ENCODE results near the gene ANKH.
"Not testable (repeated sequence)": the region's sequence is repeated elsewhere in the genome, so short reads cannot be mapped to it uniquely, and the experiment has no call there.

The ANKH gene

GRCh38 chr5:14878192-14878591 is 6.6 kb upstream of the ANKH start:
- intact Hi-C loops (cut with micrococcal nuclease); H3K27ac Mint-ChIP-seq; H3K4me3 Mint-ChIP-seq; H3K36me3 Mint-ChIP-seq (ENCODE audit: low read depth); H3K9me3 Mint-ChIP-seq; H3K4me1 Mint-ChIP-seq (ENCODE audit: low read depth): not testable (repeated sequence)
- H3K27me3 Mint-ChIP-seq: peaks cover 25% of the 10 kb centered on the region

- Mint-ChIP-seq H3K27ac (no peak overlapping the region), H3K36me3 (ENCODE audit: low read depth) (peaks cover 5% of the 10 kb centered on the region), H3K9me3 (no peaks in the 10 kb centered on the region), H3K4me3 (no peak overlapping the region), H3K27me3 (peaks cover 25% of the 10 kb centered on the region), H3K4me1 (ENCODE audit: low read depth) (peaks cover 6% of the 10 kb centered on the region)
- intact Hi-C loops (cut with micrococcal nuclease): no loop called here
Measured at GRCh38 chr5:14876095-14876494, 4.5 kb upstream of the ANKH start.

GRCh38 chr5:14873790-14874189 is 2.2 kb upstream of the ANKH start:
- no peak overlapping the region for H3K27ac Mint-ChIP-seq
- peaks cover 20% of the 10 kb centered on the region for H3K4me1 Mint-ChIP-seq (ENCODE audit: low read depth)
- peaks cover 18% of the 10 kb centered on the region for H3K36me3 Mint-ChIP-seq (ENCODE audit: low read depth)
- intact Hi-C loops (cut with micrococcal nuclease): loop anchor here (5.0 kb wide), 4 partner anchors 61 to 206 kb away; no protein-coding TSS in a partner anchor
- H3K27me3 Mint-ChIP-seq: peaks cover 31% of the 10 kb centered on the region
- no peak overlapping the region for H3K4me3 Mint-ChIP-seq
- H3K9me3 Mint-ChIP-seq: no peaks in the 10 kb centered on the region

- peak overlapping the region; percentile 83 for H3K27ac Mint-ChIP-seq
Measured at GRCh38 chr5:14873093-14873492, 1.5 kb upstream of the ANKH start.

GRCh38 chr5:14872070-14872989 is 752 bp upstream of the ANKH start:
- Mint-ChIP-seq H3K36me3 (ENCODE audit: low read depth) (peaks cover 19% of the 10 kb centered on the region), H3K4me3 (peak overlapping the region; percentile 74), H3K27ac (peak overlapping the region; percentile 83), H3K4me1 (ENCODE audit: low read depth) (peaks cover 21% of the 10 kb centered on the region), H3K27me3 (peaks cover 29% of the 10 kb centered on the region), H3K9me3 (no peaks in the 10 kb centered on the region)
- intact Hi-C loops (cut with micrococcal nuclease): loop anchor here (5.0 kb wide), 4 partner anchors 60 to 205 kb away; no protein-coding TSS in a partner anchor

More at GRCh38 chr5:14873093-14873492, 1.5 kb upstream of the ANKH start:
- H3K4me3 Mint-ChIP-seq: no peak overlapping the region
- no peaks in the 10 kb centered on the region for H3K9me3 Mint-ChIP-seq
- peaks cover 29% of the 10 kb centered on the region for H3K27me3 Mint-ChIP-seq
- H3K36me3 Mint-ChIP-seq (ENCODE audit: low read depth): peaks cover 19% of the 10 kb centered on the region
- intact Hi-C loops (cut with micrococcal nuclease): loop anchor here (5.0 kb wide), 4 partner anchors 61 to 206 kb away; no protein-coding TSS in a partner anchor
- peaks cover 21% of the 10 kb centered on the region for H3K4me1 Mint-ChIP-seq (ENCODE audit: low read depth)

- Mint-ChIP-seq H3K27ac (peak overlapping the region; percentile 83), H3K4me3 (peak overlapping the region; percentile 93), H3K27me3 (peaks cover 20% of the 10 kb centered on the region), H3K9me3 (no peaks in the 10 kb centered on the region), H3K4me1 (ENCODE audit: low read depth) (peaks cover 21% of the 10 kb centered on the region), H3K36me3 (ENCODE audit: low read depth) (peaks cover 19% of the 10 kb centered on the region)
- intact Hi-C loops (cut with micrococcal nuclease): loop anchor here (2.0 to 5.0 kb wide), 5 partner anchors 58 to 203 kb away; no protein-coding TSS in a partner anchor
Measured at GRCh38 chr5:14870337-14871213, 1.0 kb downstream of the ANKH start.

GRCh38 chr5:14869668-14870164 is 1.9 kb downstream of the ANKH start:
- Mint-ChIP-seq H3K27ac (peak overlapping the region; percentile 83), H3K9me3 (no peaks in the 10 kb centered on the region), H3K4me3 (peak overlapping the region; percentile 93), H3K4me1 (ENCODE audit: low read depth) (peaks cover 21% of the 10 kb centered on the region), H3K27me3 (peaks cover 18% of the 10 kb centered on the region), H3K36me3 (ENCODE audit: low read depth) (peaks cover 19% of the 10 kb centered on the region)
- intact Hi-C loops (cut with micrococcal nuclease): loop anchor here (2.0 to 5.0 kb wide), 5 partner anchors 57 to 202 kb away; no protein-coding TSS in a partner anchor

GRCh38 chr5:14869233-14869632 is 2.3 kb downstream of the ANKH start:
- Mint-ChIP-seq H3K27ac (no peak overlapping the region), H3K9me3 (no peaks in the 10 kb centered on the region), H3K27me3 (peaks cover 15% of the 10 kb centered on the region), H3K4me1 (ENCODE audit: low read depth) (peaks cover 21% of the 10 kb centered on the region), H3K4me3 (no peak overlapping the region), H3K36me3 (ENCODE audit: low read depth) (peaks cover 19% of the 10 kb centered on the region)
- intact Hi-C loops (cut with micrococcal nuclease): no loop called here

GRCh38 chr5:14868771-14869170 is 2.8 kb downstream of the ANKH start:
- no peaks in the 10 kb centered on the region for H3K9me3 Mint-ChIP-seq
- no peak overlapping the region for H3K4me3 Mint-ChIP-seq
- H3K36me3 Mint-ChIP-seq (ENCODE audit: low read depth): peaks cover 19% of the 10 kb centered on the region
- H3K27ac Mint-ChIP-seq: no peak overlapping the region
- H3K27me3 Mint-ChIP-seq: peaks cover 14% of the 10 kb centered on the region
- H3K4me1 Mint-ChIP-seq (ENCODE audit: low read depth): peaks cover 21% of the 10 kb centered on the region
- intact Hi-C loops (cut with micrococcal nuclease): no loop called here

GRCh38 chr5:14864181-14864812 is 7.3 kb downstream of the ANKH start:
- Mint-ChIP-seq H3K4me3 (no peak overlapping the region), H3K27me3 (peaks cover 5% of the 10 kb centered on the region), H3K36me3 (ENCODE audit: low read depth) (peaks cover 14% of the 10 kb centered on the region), H3K4me1 (ENCODE audit: low read depth) (peaks cover 18% of the 10 kb centered on the region), H3K9me3 (no peaks in the 10 kb centered on the region), H3K27ac (no peak overlapping the region)
- intact Hi-C loops (cut with micrococcal nuclease): no loop called here

GRCh38 chr5:14863105-14863504 is 8.5 kb downstream of the ANKH start:
- Mint-ChIP-seq H3K9me3 (no peaks in the 10 kb centered on the region), H3K27me3 (no peaks in the 10 kb centered on the region), H3K4me1 (ENCODE audit: low read depth) (peaks cover 11% of the 10 kb centered on the region), H3K36me3 (ENCODE audit: low read depth) (peaks cover 13% of the 10 kb centered on the region), H3K4me3 (no peak overlapping the region), H3K27ac (no peak overlapping the region)
- intact Hi-C loops (cut with micrococcal nuclease): no loop called here

- Mint-ChIP-seq H3K4me3 (no peak overlapping the region), H3K4me1 (ENCODE audit: low read depth) (peaks cover 19% of the 10 kb centered on the region), H3K9me3 (no peaks in the 10 kb centered on the region), H3K36me3 (ENCODE audit: low read depth) (peaks cover 13% of the 10 kb centered on the region), H3K27me3 (no peaks in the 10 kb centered on the region), H3K27ac (no peak overlapping the region)
- intact Hi-C loops (cut with micrococcal nuclease): no loop called here
Measured at GRCh38 chr5:14861123-14861765, 10.3 kb downstream of the ANKH start.

- no peak overlapping the region for H3K27ac Mint-ChIP-seq
- peaks cover 28% of the 10 kb centered on the region for H3K4me1 Mint-ChIP-seq (ENCODE audit: low read depth)
- no peaks in the 10 kb centered on the region for H3K27me3 Mint-ChIP-seq
- intact Hi-C loops (cut with micrococcal nuclease): no loop called here
- H3K36me3 Mint-ChIP-seq (ENCODE audit: low read depth): peaks cover 13% of the 10 kb centered on the region
- H3K4me3 Mint-ChIP-seq: no peak overlapping the region
- H3K9me3 Mint-ChIP-seq: no peaks in the 10 kb centered on the region
Measured at GRCh38 chr5:14859980-14860379, 11.6 kb downstream of the ANKH start.

Data from dendritic cell treated with granulocyte-macrophage colony-stimulating factor and Interleukin-4, amounts not matched to agents 40 ng/mL and 50 ng/mL, for 4 days (primary cell).